Loucy (cell line): ENCODE measurements around the gene TANGO2.

ENCODE experiments used
- CTCF ChIP-seq: fragments of 200-600 bp; sonication (generic); conservative IDR thresholded peaks from 2 replicates; pipeline ENCODE4 v1.5.1; 2014; ENCODE audit warnings: mild to moderate bottlenecking, antibody characterized with exemption, low read length
- EZH2phosphoT487 ChIP-seq: fragments of 200-600 bp; IDR thresholded peaks from 2 replicates; pipeline ENCODE4 v1.6.1; 2018; ENCODE audit warnings: antibody characterized with exemption, mild to moderate bottlenecking, moderate library complexity, borderline replicate concordance

GRCh38 chr22:20114506-20115475 lies 93.9 kb downstream of the TANGO2 start:
- TF ChIP-seq CTCF (no peak), EZH2phosphoT487 (no peak)
